GM06990 (cell line): ENCODE results near the gene PSME3.
"Not testable (repeated sequence)": the region's sequence is repeated elsewhere in the genome, so short reads cannot be mapped to it uniquely, and the experiment has no call there.

Experiments
- DNase-seq: peaks from one replicate; pipeline ENCODE4 v3.0.0-alpha.2; 2011; ENCODE audit not compliant: insufficient read length; ENCODE audit errors: extremely low read depth
- H3K27me3 ChIP-seq: replicated peaks from 2 replicates; pipeline ENCODE4 v1.6.0; 2011; ENCODE audit warnings: low read length; ENCODE audit not compliant: control insufficient read depth, insufficient read depth
- H3K36me3 ChIP-seq: 2 replicates; pipeline ENCODE4 v1.5.1; 2011; ENCODE audit warnings: low read length; ENCODE audit not compliant: control insufficient read depth, insufficient read depth
- H3K4me3 ChIP-seq: replicated peaks from 2 replicates; pipeline ENCODE4 v1.5.1; 2011; ENCODE audit warnings: low read depth, mild to moderate bottlenecking, control low read depth, low read length
- CTCF ChIP-seq: IDR thresholded peaks from 2 replicates; pipeline ENCODE4 v1.5.1; 2011; ENCODE audit warnings: low read length, control low read depth, mild to moderate bottlenecking, inconsistent platforms; ENCODE audit not compliant: insufficient read depth, poor library complexity, severe bottlenecking

PSME3 gene

GRCh38 chr17:42853597-42853967 is 20.4 kb downstream of the PSME3 start:
- no peaks in the 10 kb centered on the region for H3K27me3 ChIP-seq
- H3K4me3 ChIP-seq, result no peak overlapping the region
- TF ChIP-seq CTCF, result no peak
- H3K36me3 ChIP-seq, result no peaks in the 10 kb centered on the region
- DNase-seq, result no peak

GRCh38 chr17:42853968-42854790 is 21.0 kb downstream of the PSME3 start:
- no peak for TF ChIP-seq CTCF
- no peak for DNase-seq
- H3K27me3 ChIP-seq, result no peaks in the 10 kb centered on the region
- H3K4me3 ChIP-seq, result no peak overlapping the region
- no peaks in the 10 kb centered on the region for H3K36me3 ChIP-seq

- Histone ChIP-seq H3K36me3 (no peaks in the 10 kb centered on the region), H3K4me3 (no peak overlapping the region), H3K27me3 (no peaks in the 10 kb centered on the region)
- no peak for TF ChIP-seq CTCF
- DNase-seq, result no peak
Measured at GRCh38 chr17:42855048-42855596, 21.9 kb downstream of the PSME3 start.

GRCh38 chr17:42856093-42856492 is 22.9 kb downstream of the PSME3 start:
- not testable (repeated sequence) for H3K4me3 ChIP-seq, H3K36me3 ChIP-seq, DNase-seq, H3K27me3 ChIP-seq

- not testable (repeated sequence) for H3K4me3 ChIP-seq, DNase-seq, H3K27me3 ChIP-seq, H3K36me3 ChIP-seq
Measured at GRCh38 chr17:42856516-42856915, 23.3 kb downstream of the PSME3 start.

GRCh38 chr17:42857389-42857788 is 24.2 kb downstream of the PSME3 start:
- TF ChIP-seq CTCF, result no peak
- H3K4me3 ChIP-seq, result no peak overlapping the region
- H3K36me3 ChIP-seq, result no peaks in the 10 kb centered on the region
- DNase-seq, result no peak
- no peaks in the 10 kb centered on the region for H3K27me3 ChIP-seq
